HepG2 (cell line): ENCODE measurements around the gene ENDOD1. TPM values are rescaled to one million over a fixed set of nuclear protein-coding genes. Genes with fewer than 3 reads are reported as not detected.

Experiments used
- ATAC-seq: fragments of 200-7000 bp; cut with Tn5 transposase; 3 replicates; pipeline ENCODE4 v1.9.1; 2020; ENCODE audit warnings: mild to moderate bottlenecking, moderate library complexity
- BruUV-seq: library from RNA; stranded (reverse); fragments of 400-500 nt; replicated peaks from 2 replicates; lab custom pipeline; 2021; lab: Mats Ljungman, UMichigan
- CTCF ChIA-PET: fragments of 300-600 bp; formaldehyde crosslinking; extraction: SDS; loops from one replicate; lab custom pipeline; 2021; ENCODE audit warnings: low total read pairs, inconsistent platforms, low intra/inter-chr PET ratio; lab: Yijun Ruan, JAX
- POLR2A ChIA-PET: fragments of 350-600 bp; sonication (Branson Sonifier 250); formaldehyde crosslinking; loops from one replicate; lab custom pipeline; 2020; ENCODE audit warnings: antibody characterized with exemption, inconsistent platforms; lab: Yijun Ruan, JAX
- DNase-seq: peaks from one replicate; pipeline ENCODE4 v3.0.0-alpha.2; 2015; ENCODE audit warnings: low spot score
- FAIRE-seq: peaks from 3 replicates; lab custom pipeline; 2011; peaks lifted over from hg19 to GRCh38; lab: Jason Lieb, UNC
- H2AFZ ChIP-seq: one replicate; pipeline ENCODE4 v1.6.1; 2011; ENCODE audit warnings: low read length, inconsistent platforms
- H3K27ac ChIP-seq: fragments of 300-600 bp; 3 replicates; pipeline ENCODE4 v1.8.0; 2011; ENCODE audit warnings: mixed run types, mild to moderate bottlenecking, mixed read lengths, low read length, inconsistent platforms; ENCODE audit not compliant: insufficient read depth; ENCODE audit errors: extremely low read length
- H3K27me3 ChIP-seq, 2 experiments: fragments of 200-600 bp in 1 of 2; 2 replicates in 1 of 2; 3 replicates in 1 of 2; pipeline versions ENCODE4 v1.6.0 to v1.8.0; 2011; ENCODE audit warnings: low read length in 2 of 2, mild to moderate bottlenecking in 2 of 2, moderate library complexity in 2 of 2, inconsistent platforms in 1 of 2; ENCODE audit not compliant: insufficient read depth in 2 of 2, control insufficient read depth in 1 of 2
- H3K36me3 ChIP-seq, 2 experiments: fragments of 200-600 bp in 1 of 2; replicated peaks in 1 of 2; 2 replicates in 1 of 2; 3 replicates in 1 of 2; pipeline versions ENCODE4 v1.5.1 to v1.8.0; 2011; ENCODE audit warnings: low read length in 2 of 2, inconsistent platforms in 1 of 2; ENCODE audit not compliant: insufficient read depth in 2 of 2, control insufficient read depth in 1 of 2
- H3K4me1 ChIP-seq: 2 replicates; pipeline ENCODE4 v1.5.1; 2012; ENCODE audit warnings: low read length, inconsistent platforms; ENCODE audit not compliant: insufficient read depth
- H3K4me2 ChIP-seq: 2 replicates; pipeline ENCODE4 v1.6.0; 2011; ENCODE audit warnings: low read depth, low read length, inconsistent platforms
- H3K4me3 ChIP-seq, 3 experiments: fragments of 200-600 bp in 1 of 3; sonication (generic), shearing (Covaris generic) in 1 of 3; replicated peaks in 1 of 3; 2 replicates each; pipeline ENCODE4 v1.5.1; 2011 to 2016; ENCODE audit warnings: low read length in 3 of 3, inconsistent platforms in 2 of 3, low read depth in 2 of 3, mild to moderate bottlenecking in 2 of 3, control low read depth in 1 of 3, mixed read lengths in 1 of 3; ENCODE audit not compliant: insufficient read depth in 1 of 3
- H3K79me2 ChIP-seq: one replicate; pipeline ENCODE4 v1.6.1; 2011; ENCODE audit warnings: low read length, inconsistent platforms; ENCODE audit not compliant: insufficient read depth
- H3K9ac ChIP-seq: 2 replicates; pipeline ENCODE4 v1.6.0; 2011; ENCODE audit warnings: mild to moderate bottlenecking, low read depth, low read length, inconsistent platforms; ENCODE audit not compliant: insufficient read depth
- H3K9me3 ChIP-seq: 2 replicates; pipeline ENCODE4 v1.5.1; 2012; ENCODE audit warnings: mild to moderate bottlenecking, low read length
- H4K20me1 ChIP-seq: 2 replicates; pipeline ENCODE4 v1.6.0; 2011; ENCODE audit warnings: inconsistent platforms, mild to moderate bottlenecking, low read length, moderate library complexity; ENCODE audit not compliant: insufficient read depth
- CERS6 ChIP-seq: sonication (generic); formaldehyde crosslinking; IDR thresholded peaks from 2 replicates; pipeline ENCODE4 v1.5.0; 2020; ENCODE audit warnings: missing genetic modification reagents
- DBP ChIP-seq: sonication (generic); formaldehyde crosslinking; IDR thresholded peaks from 2 replicates; pipeline ENCODE4 v1.4.0; 2020; ENCODE audit warnings: missing genetic modification reagents; ENCODE audit errors: not compliant biosample characterization
- E2F1 ChIP-seq: sonication (generic); formaldehyde crosslinking; IDR thresholded peaks from 2 replicates; pipeline ENCODE4 v1.5.0; 2020; ENCODE audit warnings: missing genetic modification reagents
- HDAC1 ChIP-seq: sonication (generic); formaldehyde crosslinking; IDR thresholded peaks from 2 replicates; pipeline ENCODE4 v1.5.1; 2020; ENCODE audit warnings: mild to moderate bottlenecking, missing genetic modification reagents
- RBM22 ChIP-seq: fragments of 200-400 bp; formaldehyde crosslinking; optimal IDR thresholded peaks from 2 replicates; pipeline ENCODE3; 2017; ENCODE audit warnings: mild to moderate bottlenecking, low read length, moderate library complexity
- RELA ChIP-seq: sonication (generic); formaldehyde crosslinking; IDR thresholded peaks from 2 replicates; pipeline ENCODE4 v1.4.0; 2020; ENCODE audit warnings: missing genetic modification reagents
- STAG1 ChIP-seq: sonication (generic); formaldehyde crosslinking; IDR thresholded peaks from 2 replicates; pipeline ENCODE4 v1.4.0; 2020; ENCODE audit warnings: missing genetic modification reagents
- ZGPAT ChIP-seq: IDR thresholded peaks from 2 replicates; pipeline ENCODE4 v1.6.1; 2016; ENCODE audit warnings: mild to moderate bottlenecking
- ZKSCAN8 ChIP-seq: IDR thresholded peaks from 2 replicates; pipeline ENCODE4 v1.6.1; 2016; ENCODE audit warnings: borderline replicate concordance, missing genetic modification reagents, missing compliant biosample characterization
- ZNF337 ChIP-seq: sonication (generic); formaldehyde crosslinking; IDR thresholded peaks from 2 replicates; pipeline ENCODE4 v1.5.1; 2020; ENCODE audit warnings: missing genetic modification reagents, low read depth, mild to moderate bottlenecking, borderline replicate concordance
- ZNF460 ChIP-seq: sonication (generic); formaldehyde crosslinking; IDR thresholded peaks from 2 replicates; pipeline ENCODE4 v1.5.1; 2020; ENCODE audit warnings: missing genetic modification reagents, mild to moderate bottlenecking, borderline replicate concordance
- ZNF766 ChIP-seq: sonication (generic); formaldehyde crosslinking; IDR thresholded peaks from 2 replicates; pipeline ENCODE4 v1.5.0; 2020; ENCODE audit warnings: missing genetic modification reagents, borderline replicate concordance
- ZSCAN5A ChIP-seq: sonication (generic); formaldehyde crosslinking; IDR thresholded peaks from 2 replicates; pipeline ENCODE4 v1.8.0; 2022; ENCODE audit warnings: mild to moderate bottlenecking, missing genetic modification reagents, borderline replicate concordance
- WGBS: methylation state at CpG from one replicate; pipeline ENCODE4 v1.1.6; 2017; ENCODE audit warnings: low lambda C conversion rate; 5-methylcytosine and 5-hydroxymethylcytosine counted together
- in situ Hi-C: cut with HindIII; loops from 2 replicates; pipeline ENCODE4 v1.10.0; 2017; ENCODE audit warnings: low pct_unique_long_range_greater_than_20kb; ENCODE audit not compliant: extremely low pct_ligation_motif_present
- intact Hi-C: fragments of 100-400 bp; cut with micrococcal nuclease; formaldehyde crosslinking; loops from one replicate; pipeline ENCODE4 v1.10.0; 2022; ENCODE audit not compliant: unreplicated experiment
- polyA plus RNA-seq, 8 experiments: library from polyadenylated mRNA; depleted of rRNA in 3 of 8; stranded (reverse) in 7 of 8; unstranded in 1 of 8; fragments of >200 nt; fragmentation: Illumina TruSeq in 4 of 8; extraction: Trizol in 4 of 8; gene quantifications; 2 replicates each; pipeline versions ENCODE4 v1.2.1 to v1.2.3, GENCODE V29; 2011 to 2016; ENCODE audit warnings: low read depth in 4 of 8, missing spikeins in 1 of 8, mixed read lengths in 1 of 8; ENCODE audit not compliant: insufficient read depth in 1 of 8
- total RNA-seq, 5 experiments: library from RNA; depleted of rRNA; stranded (reverse); fragments of >200 nt; fragmentation: Illumina TruSeq; extraction: Trizol; gene quantifications; 2 replicates each; pipeline ENCODE4 v1.2.3, GENCODE V29; 2016; ENCODE audit warnings: low read depth in 1 of 5

The ENDOD1 gene
- total and polyA plus RNA-seq, 2 of the 13 experiments (the other 11 are each of a cell fraction or from before 2014, with no cell fraction given): 2.0 to 6.8 TPM

- Histone ChIP-seq H3K4me3 (no peak overlapping the region), H3K4me2 (no peak overlapping the region), H3K27ac (no peak overlapping the region), H3K36me3 (no peaks in the 10 kb centered on the region), H4K20me1 (no peaks in the 10 kb centered on the region), H3K9me3 (no peaks in the 10 kb centered on the region), H3K79me2 (no peaks in the 10 kb centered on the region), H3K27me3 (no peaks in the 10 kb centered on the region), H2AFZ (no peak overlapping the region), H3K9ac (no peak overlapping the region), H3K4me1 (peaks cover 10% of the 10 kb centered on the region; the same call in 1 of the 2 replicates)
- intact Hi-C loops: no loop called here
- no TSS peak for BruUV-seq
- ATAC-seq (no peak), FAIRE-seq (no peak), DNase-seq (no peak)
- ChIA-PET POLR2A (no interaction called here), CTCF (no interaction called here)
- TF ChIP-seq RBM22: no peak
- TF ChIP-seq ZNF460 (CRISPR knock-in tag): no peak
- no peak for TF ChIP-seq ZSCAN5A (CRISPR knock-in tag)
- TF ChIP-seq ZNF766 (CRISPR knock-in tag): no peak
- no peak for TF ChIP-seq RELA (CRISPR knock-in tag)
- TF ChIP-seq STAG1 (CRISPR knock-in tag): no peak
- no peak for TF ChIP-seq DBP (CRISPR knock-in tag)
- no peak for TF ChIP-seq ZKSCAN8 (CRISPR knock-in tag)
- no peak for TF ChIP-seq ZGPAT
- TF ChIP-seq ZNF337: no peak
- no peak for TF ChIP-seq CERS6 (CRISPR knock-in tag)
- no peak for TF ChIP-seq E2F1 (CRISPR knock-in tag)
- TF ChIP-seq HDAC1: no peak
- WGBS: 55% methylated on average over 5 of the region's 5 CpGs
- in situ Hi-C loops: loop anchor here (10.0 kb wide), 1 partner anchor 209 kb away; no protein-coding TSS in a partner anchor
These were observed 66.6 kb downstream of the ENDOD1 start for GRCh38 chr11:95156133-95156721.
